ENCODE results near the gene ACAN. TPM values are rescaled to one million over a fixed set of nuclear protein-coding genes. Genes with fewer than 3 reads are reported as not detected.

Gene ACAN
- total RNA-seq, 1 donor = 3.3 TPM

DNA sequence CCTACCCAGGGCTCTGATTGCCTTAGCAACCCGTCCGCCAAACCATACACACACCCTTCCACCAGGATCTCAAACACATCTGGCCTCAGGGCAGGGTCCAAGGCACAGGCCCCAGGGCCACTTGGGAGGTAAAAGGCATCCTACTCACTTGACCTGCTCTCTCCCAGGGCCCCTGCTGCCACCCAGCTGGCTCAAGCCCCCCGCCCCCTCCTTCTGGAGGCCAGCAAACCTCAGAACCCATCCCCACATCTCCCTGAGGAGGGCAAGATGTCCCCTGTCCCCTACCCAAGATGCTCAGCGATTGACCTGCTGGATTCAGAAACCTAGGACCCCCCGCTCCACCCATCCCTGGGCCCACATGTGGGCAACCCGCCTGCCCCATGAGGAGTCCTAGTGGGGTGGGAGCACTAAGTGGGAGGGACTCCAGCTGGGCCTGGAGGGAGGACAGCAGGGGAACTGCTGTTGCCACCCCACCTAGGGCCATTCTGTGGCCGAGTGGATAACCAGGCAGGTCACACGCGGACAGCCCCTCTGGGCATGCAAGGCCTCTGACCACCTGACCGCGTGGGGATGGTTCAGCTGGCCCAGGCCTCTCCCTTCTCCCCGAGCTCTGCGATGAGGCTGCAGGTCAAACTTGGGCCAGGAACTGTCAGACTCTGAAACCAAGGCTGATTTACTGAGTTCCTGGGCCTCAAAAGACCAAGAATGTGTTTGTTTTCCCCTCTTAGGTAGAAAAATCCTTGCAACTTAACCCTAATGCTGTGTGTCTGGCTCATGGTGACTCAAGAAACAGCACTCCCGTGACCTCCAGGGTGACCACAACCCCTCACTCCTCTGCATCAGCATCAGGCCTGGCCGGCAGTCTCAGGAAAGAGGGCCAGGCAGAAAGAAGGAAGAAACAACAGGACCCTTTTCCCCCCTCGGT, 105.7 kb downstream of the ACAN start:
- no peak for DNase-seq (ENCODE audit: low read depth)
- no peak for TF ChIP-seq CTCF (IDR thresholded peaks at IDR 0.05; ENCODE audit: insufficient read depth, low read length)
- no peak overlapping the region for H3K4me3 ChIP-seq (ENCODE audit: low read depth, low read length)

- TF ChIP-seq CTCF (IDR thresholded peaks at IDR 0.05; ENCODE audit: insufficient read depth, low read length) = no peak
These were observed 107.0 kb downstream of the ACAN start for GRCh38 chr15:88909956-88910831.

GRCh38 chr15:88911766-88912118, 108.5 kb downstream of the ACAN start:
- no peak for DNase-seq (ENCODE audit: low read depth)
- TF ChIP-seq CTCF (IDR thresholded peaks at IDR 0.05; ENCODE audit: insufficient read depth, low read length) = no peak
- H3K4me3 ChIP-seq (ENCODE audit: low read depth, low read length) = peak overlapping the region; percentile 77

More at GRCh38 chr15:88909956-88910831, 107.0 kb downstream of the ACAN start:
- peak; percentile 61 for DNase-seq (ENCODE audit: low read depth)
- no peak overlapping the region for H3K4me3 ChIP-seq (ENCODE audit: low read depth, low read length)

DNA sequence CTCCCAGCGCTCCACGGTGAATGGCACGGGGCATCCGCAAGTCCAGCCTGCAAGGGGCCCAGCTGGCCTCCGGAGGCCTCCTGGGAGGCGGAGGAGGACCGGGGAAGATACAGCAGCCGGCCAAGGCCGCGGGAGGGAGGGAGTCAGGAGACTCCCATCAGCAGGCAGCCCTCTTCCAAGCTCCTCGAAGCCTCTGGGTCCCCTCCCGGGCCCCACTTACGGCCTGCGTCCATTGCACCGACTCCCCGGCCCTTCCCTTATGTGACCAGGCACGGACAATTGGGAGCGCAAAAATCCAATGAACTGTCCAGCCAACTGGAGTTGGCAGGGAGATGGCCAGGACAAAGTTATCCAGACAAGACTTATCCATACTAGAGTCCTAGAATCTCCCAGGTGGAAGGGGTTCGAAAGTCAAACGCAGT, 109.3 kb downstream of the ACAN start:
- peak overlapping the region; percentile 77 for H3K4me3 ChIP-seq (ENCODE audit: low read depth, low read length)
- DNase-seq (ENCODE audit: low read depth) = no peak
- no peak for TF ChIP-seq CTCF (IDR thresholded peaks at IDR 0.05; ENCODE audit: insufficient read depth, low read length)

DNA sequence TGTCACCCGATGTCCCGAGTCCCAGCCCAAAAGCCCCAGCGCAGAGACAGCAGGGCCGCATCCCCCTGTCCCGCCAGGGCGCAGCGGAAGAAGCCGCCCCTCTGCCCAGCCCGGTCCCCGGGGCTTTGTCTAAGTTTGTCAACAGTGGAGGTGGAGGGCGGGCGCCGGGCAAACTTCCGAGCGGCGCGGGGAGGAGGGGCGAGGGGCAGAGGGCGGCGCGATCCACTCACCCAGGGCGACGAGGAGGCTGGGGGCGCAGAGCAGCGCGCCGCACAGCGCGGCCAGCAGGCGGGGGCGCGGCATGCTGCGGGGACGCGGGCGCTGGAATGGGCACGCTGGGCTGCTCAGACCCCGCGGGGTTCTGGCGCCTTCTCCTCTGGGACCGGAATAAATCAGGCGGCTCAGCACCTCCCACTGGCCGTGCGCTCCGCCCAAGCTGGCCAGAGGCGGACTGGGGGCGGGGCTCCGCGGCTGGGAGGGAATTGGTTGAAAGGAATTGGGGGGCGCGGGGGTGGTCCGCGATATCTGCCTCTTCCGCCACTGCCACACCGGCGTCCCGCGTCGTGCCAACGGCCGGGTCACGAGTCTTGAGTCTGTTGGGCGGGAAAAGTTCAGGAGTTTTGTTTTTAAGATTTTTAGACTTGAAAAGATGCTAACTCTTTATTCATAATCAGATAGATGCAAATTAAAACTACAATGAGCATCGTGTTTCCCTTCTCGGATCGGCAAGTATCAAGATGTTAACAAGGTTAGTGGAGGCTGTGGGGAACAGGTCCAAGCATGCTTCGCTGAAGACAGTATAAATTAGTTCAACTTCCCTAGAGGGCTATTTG, 110.0 kb downstream of the ACAN start, which contains the start of gene MFGE8:
TSS of gene MFGE8 (minus strand) at position 363 of the 833 bp plus-strand sequence. CDS start at position 303, 60 bp downstream.
- peak; percentile 5 for TF ChIP-seq CTCF (IDR thresholded peaks at IDR 0.05; ENCODE audit: insufficient read depth, low read length)
- DNase-seq (ENCODE audit: low read depth) = peak; percentile 48

GRCh38 chr15:88913850-88914169, 110.6 kb downstream of the ACAN start:
- no peak for TF ChIP-seq CTCF (IDR thresholded peaks at IDR 0.05; ENCODE audit: insufficient read depth, low read length)
- DNase-seq (ENCODE audit: low read depth) = no peak
- H3K4me3 ChIP-seq (ENCODE audit: low read depth, low read length) = peak overlapping the region; percentile 77

More for the DNA sequence above, 110.0 kb downstream of the ACAN start, which contains the start of gene MFGE8:
- H3K4me3 ChIP-seq (ENCODE audit: low read depth, low read length) = peak within 1 kb of the TSS; percentile 77

All from fibroblast of the aortic adventitia (primary cell).